ENCODE measurements around the gene UBE2G1. TPM values are rescaled to one million over a fixed set of nuclear protein-coding genes. Genes with fewer than 3 reads are reported as not detected.
A peak's percentile ranks its signal among the peaks of the same experiment; 100 is the strongest.

UBE2G1 gene
- total RNA-seq, 2 donors from 2014 or later, result 54.1 to 59.3 TPM

DNA sequence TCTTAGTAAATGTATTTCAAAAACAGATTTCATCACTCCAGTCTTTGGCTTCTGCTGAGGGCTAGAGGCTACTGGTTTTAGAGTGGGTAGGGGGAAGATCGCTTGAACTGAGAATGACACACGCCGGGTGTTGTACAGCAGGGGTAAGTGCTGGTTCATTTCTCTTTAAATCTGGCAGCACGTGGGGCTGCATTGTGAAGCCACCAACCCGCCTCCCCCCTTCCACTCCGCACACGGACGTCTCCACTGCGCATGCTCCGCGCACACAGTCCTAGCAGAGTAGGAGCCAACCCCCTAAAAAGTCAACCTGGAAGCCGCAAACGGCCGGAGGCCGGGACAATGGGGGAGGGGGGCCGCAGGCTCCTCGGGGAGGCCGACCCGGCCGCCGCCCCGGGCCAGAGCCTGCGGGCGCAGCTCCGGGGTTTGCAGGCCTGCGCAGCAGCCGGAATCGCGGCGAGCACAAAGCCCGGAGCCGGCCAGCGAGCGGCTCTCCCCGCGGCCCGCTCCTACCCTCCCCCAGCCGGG lies 1.3 kb downstream of the UBE2G1 start:
- peak; percentile 83 for TF ChIP-seq POLR2A (IDR thresholded peaks at IDR 0.05)
- TF ChIP-seq, protein P1, sequence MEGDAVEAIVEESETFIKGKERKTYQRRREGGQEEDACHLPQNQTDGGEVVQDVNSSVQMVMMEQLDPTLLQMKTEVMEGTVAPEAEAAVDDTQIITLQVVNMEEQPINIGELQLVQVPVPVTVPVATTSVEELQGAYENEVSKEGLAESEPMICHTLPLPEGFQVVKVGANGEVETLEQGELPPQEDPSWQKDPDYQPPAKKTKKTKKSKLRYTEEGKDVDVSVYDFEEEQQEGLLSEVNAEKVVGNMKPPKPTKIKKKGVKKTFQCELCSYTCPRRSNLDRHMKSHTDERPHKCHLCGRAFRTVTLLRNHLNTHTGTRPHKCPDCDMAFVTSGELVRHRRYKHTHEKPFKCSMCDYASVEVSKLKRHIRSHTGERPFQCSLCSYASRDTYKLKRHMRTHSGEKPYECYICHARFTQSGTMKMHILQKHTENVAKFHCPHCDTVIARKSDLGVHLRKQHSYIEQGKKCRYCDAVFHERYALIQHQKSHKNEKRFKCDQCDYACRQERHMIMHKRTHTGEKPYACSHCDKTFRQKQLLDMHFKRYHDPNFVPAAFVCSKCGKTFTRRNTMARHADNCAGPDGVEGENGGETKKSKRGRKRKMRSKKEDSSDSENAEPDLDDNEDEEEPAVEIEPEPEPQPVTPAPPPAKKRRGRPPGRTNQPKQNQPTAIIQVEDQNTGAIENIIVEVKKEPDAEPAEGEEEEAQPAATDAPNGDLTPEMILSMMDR (IDR thresholded peaks at IDR 0.05), result peak in 1 of 4 experiments; percentile 17
- peak; percentile 89 for TF ChIP-seq POLR2AphosphoS5 (IDR thresholded peaks at IDR 0.05)
- WGBS, result 0% methylated on average over 20 of the region's 38 CpGs

DNA sequence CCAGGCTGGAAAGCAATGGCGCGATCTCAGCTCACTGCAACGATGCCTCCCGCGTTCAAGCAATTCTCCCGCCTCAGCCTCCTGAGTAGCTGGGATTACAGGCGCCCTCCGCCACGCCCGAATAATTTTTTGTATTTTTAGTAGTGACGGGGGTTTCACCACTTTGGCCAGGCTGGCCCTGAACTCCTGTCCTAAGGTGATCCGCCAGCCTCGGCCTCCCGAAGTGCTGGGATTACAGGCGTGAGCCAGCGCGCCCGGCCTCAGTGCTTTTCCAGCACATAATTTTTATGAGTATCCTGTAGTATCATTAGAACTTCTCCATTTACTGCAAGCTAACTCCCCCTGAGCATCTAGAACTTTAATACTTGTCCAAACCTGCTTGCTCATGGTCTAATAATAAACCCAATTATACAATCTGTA lies 1.8 kb downstream of the UBE2G1 start:
- TF ChIP-seq, protein P1 (IDR thresholded peaks at IDR 0.05), result no peak
- TF ChIP-seq POLR2A (IDR thresholded peaks at IDR 0.05), result no peak
- TF ChIP-seq POLR2AphosphoS5 (IDR thresholded peaks at IDR 0.05), result no peak
- Histone ChIP-seq H3K9me3 (no peaks in the 10 kb centered on the region), H3K27ac (peak overlapping the region; percentile 87 to 96), H3K4me3 (peak overlapping the region; percentile 67 to 100), H3K4me1 (replicated peaks) (no peaks in the 10 kb centered on the region), H3K36me3 (no peaks in the 10 kb centered on the region), H3K27me3 (replicated peaks; ENCODE audit: insufficient read depth) (no peaks in the 10 kb centered on the region)
- peak; percentile 9 for DNase-seq (ENCODE audit: low spot score)
- WGBS, result 52% methylated on average over 18 of the region's 18 CpGs
- intact Hi-C loops (cut with DNase I), result loop anchor here (5.0 to 10.0 kb wide), 2 partner anchors 50 to 147 kb away; no protein-coding TSS in a partner anchor

More for the DNA sequence above, 1.3 kb downstream of the UBE2G1 start:
- Histone ChIP-seq H3K4me1 (replicated peaks) (no peaks in the 10 kb centered on the region), H3K27me3 (replicated peaks; ENCODE audit: insufficient read depth) (no peaks in the 10 kb centered on the region), H3K36me3 (no peaks in the 10 kb centered on the region), H3K9me3 (no peaks in the 10 kb centered on the region), H3K4me3 (peak overlapping the region; percentile 67 to 100), H3K27ac (peak overlapping the region; percentile 87 to 96)
- intact Hi-C loops (cut with DNase I), result loop anchor here (5.0 to 10.0 kb wide), 2 partner anchors 50 to 148 kb away; no protein-coding TSS in a partner anchor
- DNase-seq (ENCODE audit: low spot score), result peak; percentile 92

DNA sequence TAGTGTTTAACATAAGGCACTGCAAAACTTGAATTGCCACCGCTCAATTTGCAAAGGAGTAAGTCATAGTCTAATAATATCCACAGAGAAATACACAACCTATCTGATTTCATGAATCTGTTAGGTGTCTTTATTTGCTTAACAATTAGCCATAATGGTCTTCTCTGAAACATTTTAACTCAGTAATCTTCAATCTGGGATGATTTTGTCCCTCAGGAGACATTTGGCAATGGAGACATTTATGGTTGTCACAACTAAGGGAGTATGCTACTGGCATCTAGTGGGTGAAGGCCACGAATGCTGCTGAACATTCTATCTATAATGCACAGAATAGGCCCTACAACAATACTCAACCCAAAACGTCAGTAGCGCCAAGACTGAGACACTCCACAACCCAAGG lies 4.3 kb downstream of the UBE2G1 start:
- Histone ChIP-seq H3K27me3 (replicated peaks; ENCODE audit: insufficient read depth) (no peaks in the 10 kb centered on the region), H3K4me3 (no peak overlapping the region), H3K9me3 (no peaks in the 10 kb centered on the region), H3K27ac (no peak overlapping the region), H3K36me3 (no peaks in the 10 kb centered on the region), H3K4me1 (replicated peaks) (no peaks in the 10 kb centered on the region)
- no peak for DNase-seq (ENCODE audit: low spot score)
- intact Hi-C loops (cut with DNase I), result loop anchor here (10.0 kb wide), 1 partner anchor 53 kb away; no protein-coding TSS in a partner anchor
- TF ChIP-seq POLR2A (IDR thresholded peaks at IDR 0.05), result no peak
- TF ChIP-seq, protein P1 (IDR thresholded peaks at IDR 0.05), result peak in 1 of 4 experiments; percentile 7
- 57% methylated on average over 4 of the region's 4 CpGs for WGBS

DNA sequence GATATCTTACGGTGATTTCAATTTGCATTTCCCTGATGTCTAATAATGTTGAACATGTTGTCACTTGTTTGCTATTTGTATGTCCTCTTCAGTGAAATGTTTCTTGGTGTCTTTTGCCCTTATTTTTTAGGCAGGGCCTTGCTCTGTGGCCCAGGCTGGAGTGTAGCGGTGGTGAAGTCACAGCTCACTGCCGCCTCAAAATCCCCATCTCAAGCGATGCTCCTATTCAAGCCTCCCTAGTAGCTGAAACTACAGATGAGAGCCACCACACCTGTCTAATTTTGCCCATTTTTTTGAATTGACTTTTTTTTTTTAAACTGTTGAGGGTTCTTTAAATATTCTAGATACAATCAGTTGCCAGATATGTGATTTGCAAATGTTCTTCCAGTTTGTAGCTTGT lies 8.3 kb downstream of the UBE2G1 start:
- H3K9me3 ChIP-seq, result no peaks in the 10 kb centered on the region
- no peaks in the 10 kb centered on the region for H3K36me3 ChIP-seq
- H3K27me3 ChIP-seq (replicated peaks; ENCODE audit: insufficient read depth), result no peaks in the 10 kb centered on the region
- H3K4me3 ChIP-seq, result no peak overlapping the region
- TF ChIP-seq, protein P1 (IDR thresholded peaks at IDR 0.05), result no peak
- TF ChIP-seq POLR2AphosphoS5 (IDR thresholded peaks at IDR 0.05) (no peak), POLR2A (IDR thresholded peaks at IDR 0.05) (no peak)
- no peak overlapping the region for H3K27ac ChIP-seq
- no peaks in the 10 kb centered on the region for H3K4me1 ChIP-seq (replicated peaks)
- WGBS, result 86% methylated on average over 4 of the region's 4 CpGs
- intact Hi-C loops (cut with DNase I), result no loop called here
- DNase-seq (ENCODE audit: low spot score), result no peak

DNA sequence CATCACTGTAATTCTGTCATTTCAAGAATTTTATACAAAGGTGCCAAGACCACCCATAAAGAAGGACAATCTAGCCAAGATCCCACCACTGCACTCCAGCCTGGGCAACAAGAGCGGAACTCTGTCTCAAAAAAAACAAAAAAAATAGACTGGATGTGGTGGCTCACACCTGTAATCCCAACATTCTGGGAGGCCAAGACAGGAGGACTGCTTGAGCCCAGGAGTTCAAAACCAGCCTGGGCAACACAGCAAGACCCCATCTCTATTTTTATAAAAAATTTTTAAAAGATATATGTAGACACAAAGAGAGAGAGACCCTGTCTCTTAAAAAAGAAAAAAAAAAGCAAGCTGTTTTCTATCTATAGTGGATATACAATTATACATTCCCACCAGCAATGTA lies 8.8 kb downstream of the UBE2G1 start:
- Histone ChIP-seq H3K27me3 (replicated peaks; ENCODE audit: insufficient read depth) (no peaks in the 10 kb centered on the region), H3K27ac (no peak overlapping the region), H3K4me1 (replicated peaks) (no peaks in the 10 kb centered on the region), H3K36me3 (no peaks in the 10 kb centered on the region), H3K9me3 (no peaks in the 10 kb centered on the region), H3K4me3 (no peak overlapping the region)
- DNase-seq (ENCODE audit: low spot score), result no peak
- TF ChIP-seq, protein P1 (IDR thresholded peaks at IDR 0.05), result no peak
- TF ChIP-seq POLR2AphosphoS5 (IDR thresholded peaks at IDR 0.05) (no peak), POLR2A (IDR thresholded peaks at IDR 0.05) (no peak)
- intact Hi-C loops (cut with DNase I), result no loop called here
- 98% methylated on average over 1 of the region's 1 CpG for WGBS

Data from prostate gland (tissue), 2 donors.